HG03432 (cell line): ENCODE measurements around the gene PFKFB4.
"Not testable (repeated sequence)": the region's sequence is repeated elsewhere in the genome, so short reads cannot be mapped to it uniquely, and the experiment has no call there.

Experiments
- ATAC-seq: cut with Tn5 transposase; IDR thresholded peaks from one replicate; pipeline ENCODE4 v1.9.1; 2021; ENCODE audit warnings: mild to moderate bottlenecking, moderate library complexity; ENCODE audit not compliant: unreplicated experiment

PFKFB4 gene

GRCh38 chr3:48535578-48535977 lies 21.0 kb downstream of the PFKFB4 start:
- no peak for ATAC-seq

- no peak for ATAC-seq
Observed at GRCh38 chr3:48532977-48533337, 23.6 kb downstream of the PFKFB4 start.

GRCh38 chr3:48532271-48532976 lies 24.2 kb downstream of the PFKFB4 start:
- ATAC-seq: no peak

- not testable (repeated sequence) for ATAC-seq
Observed at GRCh38 chr3:48530701-48531100, 25.9 kb downstream of the PFKFB4 start.

- no peak for ATAC-seq
Observed at GRCh38 chr3:48528754-48529153, 27.8 kb downstream of the PFKFB4 start.

GRCh38 chr3:48528048-48528447 lies 28.6 kb downstream of the PFKFB4 start:
- ATAC-seq: no peak

GRCh38 chr3:48524970-48525369 lies 31.6 kb downstream of the PFKFB4 start:
- ATAC-seq: no peak

- no peak for ATAC-seq
Observed at GRCh38 chr3:48521635-48522034, 35.0 kb downstream of the PFKFB4 start.

- no peak for ATAC-seq
Observed at GRCh38 chr3:48519277-48519643, 37.3 kb downstream of the PFKFB4 start.

- no peak for ATAC-seq
Observed at GRCh38 chr3:48518638-48519276, 37.8 kb downstream of the PFKFB4 start.

- ATAC-seq: no peak
Observed at GRCh38 chr3:48518069-48518468, 38.5 kb downstream of the PFKFB4 start.

GRCh38 chr3:48516571-48516970 lies 40.0 kb downstream of the PFKFB4 start:
- ATAC-seq: no peak

- no peak for ATAC-seq
Observed at GRCh38 chr3:48514431-48515227, 42.0 kb downstream of the PFKFB4 start.

- ATAC-seq: no peak
Observed at GRCh38 chr3:48511551-48511950, 45.1 kb downstream of the PFKFB4 start.

- peak; percentile 67 for ATAC-seq
Observed at GRCh38 chr3:48507256-48508061, 49.1 kb downstream of the PFKFB4 start.

GRCh38 chr3:48505968-48506504 lies 50.6 kb downstream of the PFKFB4 start:
- ATAC-seq: no peak

- ATAC-seq: no peak
Observed at GRCh38 chr3:48505146-48505545, 51.5 kb downstream of the PFKFB4 start.

- no peak for ATAC-seq
Observed at GRCh38 chr3:48504051-48504946, 52.3 kb downstream of the PFKFB4 start, which contains the start of gene SHISA5. TSS of gene SHISA5 (minus strand) at chr3:48504174. CDS start at chr3:48504094, 80 bp downstream.

- ATAC-seq: no peak
Observed at GRCh38 chr3:48503401-48504050, 53.1 kb downstream of the PFKFB4 start.
